ENCODE measurements around the gene RPS2.
A peak's percentile ranks its signal among the peaks of the same experiment; 100 is the strongest.
"Not testable (repeated sequence)": the region's sequence is repeated elsewhere in the genome, so short reads cannot be mapped to it uniquely, and the experiment has no call there.

Gene RPS2

DNA sequence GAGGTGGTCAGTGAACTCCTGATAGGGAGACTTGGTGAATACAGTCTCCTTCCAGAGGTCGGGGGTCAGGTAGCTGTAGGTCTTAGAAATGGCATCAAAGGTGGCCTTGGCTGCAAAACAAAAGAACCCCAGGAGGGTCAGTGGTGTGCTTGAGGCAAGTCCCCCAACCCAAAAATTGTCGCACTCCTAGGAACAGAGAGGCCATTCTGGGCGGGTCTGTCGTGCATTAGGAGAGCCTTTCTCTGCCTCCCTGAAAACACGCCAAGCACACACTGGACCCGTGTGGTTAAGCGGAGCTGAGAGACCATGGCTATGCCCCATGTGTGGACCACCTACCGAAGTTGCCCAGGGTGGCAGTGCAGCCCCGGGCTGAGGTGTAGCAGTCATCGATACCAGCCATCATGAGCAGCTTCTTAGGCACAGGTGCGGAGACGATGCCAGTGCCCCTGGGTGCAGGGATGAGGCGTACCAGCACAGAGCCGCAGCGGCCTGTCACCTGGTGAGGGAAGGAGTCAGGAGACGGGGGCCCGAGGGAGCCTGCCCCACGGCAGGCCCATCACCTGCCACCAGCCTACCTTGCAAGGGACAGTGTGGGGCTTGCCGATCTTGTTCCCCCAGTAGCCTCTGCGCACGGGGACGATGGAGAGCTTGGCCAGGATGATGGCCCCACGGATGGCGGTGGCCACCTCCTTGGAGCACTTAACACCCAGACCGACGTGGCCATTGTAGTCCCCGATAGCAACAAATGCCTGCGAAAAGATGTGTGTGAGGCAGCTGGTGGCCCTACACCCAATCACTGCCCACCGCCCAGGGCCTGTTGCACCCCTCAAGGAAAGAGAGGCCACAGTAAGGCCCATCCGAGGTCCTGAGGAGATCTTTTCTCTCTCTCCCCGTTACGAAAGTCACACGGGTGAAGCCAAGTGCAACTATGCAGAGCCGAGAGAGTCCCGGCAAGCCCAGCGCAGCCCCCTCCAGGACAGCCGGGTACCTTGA is 2.2 kb downstream of the RPS2 start:
- not testable (repeated sequence) for FAIRE-seq

DNA sequence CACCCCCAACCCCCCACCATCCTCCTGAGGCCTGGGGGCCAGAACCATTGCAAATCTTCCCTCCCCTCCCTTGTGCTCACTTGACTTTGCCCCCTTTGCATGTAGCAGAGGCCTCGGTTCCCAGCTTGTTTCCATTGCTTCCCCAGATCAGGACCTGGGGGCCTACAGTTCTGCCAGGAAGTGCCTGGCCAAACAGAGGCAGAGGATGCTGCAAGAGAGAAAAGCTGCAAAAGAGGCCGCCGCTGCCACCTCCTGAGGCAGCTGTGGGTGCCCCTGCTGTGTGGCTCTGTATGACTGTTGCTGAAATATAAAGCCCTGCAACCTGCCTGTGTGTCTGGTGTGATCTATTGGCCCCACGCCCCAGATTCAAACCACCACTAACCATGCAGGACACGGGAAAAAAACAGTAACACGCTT is 3.0 kb downstream of the RPS2 start:
- no peak for FAIRE-seq

DNA sequence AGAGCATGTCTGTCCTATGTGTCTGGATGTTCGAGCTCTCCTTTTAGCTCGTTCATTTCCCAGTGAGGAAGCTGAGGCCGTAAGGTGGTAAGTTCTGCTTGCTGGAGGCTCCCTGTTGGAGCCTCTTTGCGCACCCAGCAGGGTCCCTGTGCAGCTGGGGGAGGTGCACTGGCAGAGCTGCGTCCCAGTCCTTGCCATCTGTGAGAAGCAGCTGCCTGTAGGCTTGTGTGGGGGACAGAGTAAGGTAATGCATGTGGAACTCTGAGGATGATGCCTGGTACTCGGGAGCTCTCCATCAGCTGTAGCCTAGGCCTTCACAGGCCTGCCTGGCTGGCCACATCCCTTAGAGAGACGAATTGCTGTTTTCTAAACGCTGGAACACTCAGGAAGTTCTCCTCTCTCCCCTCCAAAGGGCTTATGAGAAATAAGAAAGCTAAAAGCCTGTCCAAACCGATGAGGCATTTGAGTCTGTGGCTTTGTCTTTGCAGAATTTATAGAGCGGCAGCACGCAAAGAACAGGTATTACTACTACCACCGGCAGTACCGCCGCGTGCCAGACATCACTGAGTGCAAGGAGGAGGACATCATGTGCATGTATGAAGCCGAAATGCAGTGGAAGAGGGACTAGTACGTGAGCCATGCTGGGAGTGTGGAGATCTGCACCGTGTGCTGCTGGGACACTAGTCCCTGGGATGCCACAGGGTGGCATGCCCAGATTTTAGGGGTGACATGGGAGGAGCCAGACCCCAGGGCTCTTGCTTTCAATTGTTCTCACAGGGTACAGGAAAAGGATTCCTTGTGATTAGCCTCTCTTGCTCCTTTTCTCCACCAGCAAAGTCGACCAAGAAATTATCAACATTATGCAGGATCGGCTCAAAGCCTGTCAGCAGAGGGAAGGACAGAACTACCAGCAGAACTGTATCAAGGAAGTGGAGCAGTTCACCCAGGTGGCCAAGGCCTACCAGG is 3.7 kb downstream of the RPS2 start:
- peak; percentile 53 for FAIRE-seq

DNA sequence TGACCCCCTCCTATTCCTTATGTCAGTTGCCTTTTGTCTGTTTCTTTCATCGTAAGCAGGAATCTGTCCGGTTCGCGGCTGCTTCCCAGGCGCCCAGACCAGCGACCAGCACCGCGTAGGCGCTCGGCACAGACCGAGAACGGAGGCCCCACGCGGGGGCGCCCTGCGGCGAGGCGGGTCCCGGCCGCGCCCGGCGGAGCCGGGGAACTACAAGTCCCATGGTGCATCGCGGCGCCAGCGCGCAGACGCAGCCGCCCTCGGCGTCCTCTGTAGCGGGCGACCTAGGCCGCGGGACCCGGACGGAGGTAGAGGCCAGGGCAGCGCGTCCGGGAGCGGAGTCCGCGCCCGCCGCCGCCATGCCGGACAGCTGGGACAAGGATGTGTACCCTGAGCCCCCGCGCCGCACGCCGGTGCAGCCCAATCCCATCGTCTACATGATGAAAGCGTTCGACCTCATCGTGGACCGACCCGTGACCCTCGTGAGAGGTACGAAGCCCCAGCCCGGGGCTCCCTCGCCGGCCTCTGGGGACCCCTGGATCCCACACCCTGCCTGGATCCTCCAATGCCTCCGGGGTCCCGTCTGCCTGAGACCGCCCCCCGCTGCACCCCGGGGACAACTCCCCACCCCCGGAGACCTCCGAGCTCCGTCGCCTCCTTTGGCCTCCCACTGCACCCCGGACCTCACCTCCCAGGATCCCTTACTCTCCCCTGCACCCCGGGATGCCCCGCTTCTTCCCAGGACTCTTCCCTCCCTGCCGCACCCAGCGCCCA is 5.2 kb downstream of the RPS2 start, which contains the start of gene NDUFB10:
Gene NDUFB10, plus strand, starts transcription at position 270 of the 771 bp plus-strand sequence. Its CDS starts 87 bp downstream, at position 357.
- no peak for FAIRE-seq

DNA sequence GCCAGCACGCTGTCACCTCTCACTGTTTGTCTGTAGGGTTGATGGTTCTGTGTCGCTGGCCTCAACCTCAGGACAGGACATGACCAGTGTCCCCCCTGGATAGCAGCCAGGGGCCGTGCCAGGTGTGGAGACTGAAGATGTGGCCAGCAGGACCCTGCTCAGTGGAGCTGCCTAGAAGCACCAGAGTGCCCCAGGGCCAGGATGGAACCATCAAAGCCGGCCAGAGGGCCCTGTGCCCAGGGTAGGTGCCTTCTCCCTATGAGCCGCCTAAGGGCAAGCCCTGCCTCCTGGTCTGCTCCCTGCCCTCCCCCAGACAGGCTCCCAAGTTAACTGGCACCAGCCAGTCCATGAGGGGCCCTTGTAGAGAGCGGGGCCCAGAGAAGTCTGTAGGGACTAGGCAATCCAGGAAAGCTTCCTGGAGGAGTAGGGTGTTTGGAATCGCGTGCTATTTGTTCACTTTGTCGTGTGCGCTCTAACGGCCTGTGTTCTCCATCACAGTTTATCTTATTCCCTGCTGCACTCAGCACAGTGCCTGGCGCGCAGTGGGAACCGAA is 5.8 kb downstream of the RPS2 start:
- no peak for FAIRE-seq

DNA sequence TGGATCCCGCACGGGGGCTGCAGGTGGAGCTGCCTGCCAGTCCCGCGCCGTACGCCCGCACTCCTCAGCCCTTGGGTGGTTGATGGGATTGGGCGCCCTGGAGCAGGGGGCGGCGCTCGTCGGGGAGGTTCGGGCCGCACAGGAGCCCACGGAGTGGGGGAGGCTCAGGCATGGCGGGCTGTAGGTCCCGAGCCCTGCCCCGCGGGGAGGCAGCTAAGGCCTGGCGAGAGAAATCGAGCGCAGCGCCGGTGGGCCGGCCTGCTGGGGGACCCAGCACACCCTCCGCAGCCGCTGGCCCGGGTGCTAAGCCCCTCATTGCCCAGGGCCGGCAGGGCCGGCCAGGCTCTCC is 6.5 kb downstream of the RPS2 start:
- not testable (repeated sequence) for FAIRE-seq

DNA sequence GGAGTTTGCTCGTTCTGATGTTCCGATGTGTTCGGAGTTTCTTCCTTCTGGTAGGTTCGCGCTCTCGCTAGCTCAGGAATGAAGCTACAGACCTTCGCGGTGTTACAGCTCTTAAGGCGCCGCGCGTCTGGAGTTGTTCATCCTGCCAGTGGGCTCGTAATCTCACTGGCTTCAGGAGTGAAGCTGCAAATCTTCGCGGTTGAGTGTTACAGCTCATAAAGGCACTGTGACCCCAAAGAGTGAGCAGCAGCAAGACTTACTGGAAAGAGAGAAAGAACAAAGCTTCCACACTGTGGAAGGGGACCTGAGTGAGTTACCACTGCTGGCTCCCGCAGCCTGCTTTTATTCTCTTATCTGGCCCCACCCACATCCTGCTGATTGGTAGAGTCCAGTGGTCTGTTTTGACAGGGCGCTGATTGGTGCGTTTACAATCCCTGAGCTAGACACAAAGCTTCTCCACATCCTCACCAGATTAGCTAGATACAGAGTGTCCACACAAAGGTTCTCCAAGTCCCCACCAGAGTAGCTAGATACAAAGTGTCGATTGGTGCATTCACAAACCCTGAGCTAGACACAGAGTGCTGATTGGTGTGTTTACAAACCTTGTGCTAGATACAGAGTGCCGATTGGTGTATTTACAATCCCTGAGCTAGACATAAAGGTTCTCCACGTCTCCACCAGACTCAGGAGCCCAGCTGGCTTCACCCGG is 7.0 kb downstream of the RPS2 start:
- not testable (repeated sequence) for FAIRE-seq

DNA sequence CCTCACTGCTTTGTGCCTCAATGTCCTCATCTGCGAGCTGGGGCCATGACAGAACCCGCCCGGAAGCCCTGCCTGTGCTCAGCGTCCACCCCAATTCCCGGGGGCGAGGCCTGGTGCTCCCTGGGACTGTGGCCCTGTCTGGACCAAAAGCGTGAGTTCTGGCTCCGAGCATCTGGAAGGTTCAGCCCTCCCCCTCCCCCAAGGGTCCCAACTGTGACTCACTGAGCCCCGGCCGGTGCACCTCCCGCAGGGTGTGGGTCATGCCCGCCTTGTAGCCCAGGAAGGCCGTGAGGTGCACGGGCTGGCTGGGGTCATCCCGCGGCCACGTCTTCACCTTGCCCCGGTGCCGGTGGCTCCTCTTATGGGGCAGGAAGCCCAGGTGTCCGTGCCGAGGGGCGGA is 10.9 kb downstream of the RPS2 start:
- FAIRE-seq: no peak

DNA sequence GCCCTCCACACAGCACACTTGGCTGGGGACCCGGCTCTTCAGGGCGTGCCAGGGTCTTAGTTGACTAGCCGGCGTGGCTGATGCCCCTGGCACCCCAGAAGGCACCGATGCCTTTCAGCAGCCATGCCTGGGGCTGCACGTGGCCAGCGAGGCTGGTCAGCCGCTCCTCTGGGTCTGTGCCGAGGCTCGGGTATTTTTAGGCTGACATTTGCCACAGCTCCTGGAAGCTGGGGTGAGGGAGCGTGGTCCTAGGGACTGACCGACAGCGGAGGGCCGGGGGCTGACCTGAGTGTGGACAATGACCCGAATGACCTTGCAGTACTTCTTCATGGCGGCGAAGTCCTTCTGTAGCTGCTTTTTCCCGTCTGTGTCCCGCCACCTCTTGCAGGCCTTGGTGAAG is 14.1 kb downstream of the RPS2 start:
- no peak for FAIRE-seq

DNA sequence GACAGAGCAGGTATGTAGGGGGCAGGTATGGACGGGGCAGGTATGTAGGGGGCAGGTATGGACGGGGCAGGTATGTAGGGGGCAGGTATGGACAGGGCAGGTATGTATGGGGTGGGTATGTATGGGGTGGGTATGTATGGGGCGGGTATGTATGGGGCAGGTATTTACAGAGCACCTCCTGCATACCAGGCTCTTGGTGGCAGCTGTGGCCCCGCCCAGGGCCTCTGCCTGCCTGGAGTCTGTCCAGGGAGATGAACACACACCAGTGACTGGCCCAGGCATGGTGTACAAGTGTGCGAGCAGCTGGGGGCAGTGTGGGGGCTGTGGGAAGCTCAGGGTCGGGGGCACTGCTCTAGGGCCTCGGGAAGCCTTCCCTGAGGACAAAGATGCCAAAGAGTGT is 14.6 kb downstream of the RPS2 start:
- no peak for FAIRE-seq

DNA sequence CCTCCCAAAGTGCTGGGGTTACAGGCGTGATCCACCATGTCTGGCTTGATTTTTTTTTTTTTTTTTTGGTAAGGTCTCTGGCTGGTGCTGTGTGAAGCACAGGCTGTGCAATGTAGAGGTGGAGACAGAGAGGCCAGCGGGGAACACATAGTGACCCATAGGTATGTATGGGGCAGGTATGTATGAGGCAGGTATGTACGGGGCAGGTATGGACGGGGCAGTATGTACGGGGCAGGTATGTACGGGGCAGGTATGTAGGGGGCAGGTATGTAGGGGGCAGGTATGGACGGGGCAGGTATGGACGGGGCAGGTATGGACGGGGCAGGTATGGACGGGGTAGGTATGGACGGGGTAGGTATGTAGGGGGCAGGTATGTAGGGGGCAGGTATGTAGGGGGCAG is 15.1 kb downstream of the RPS2 start:
- no peak for FAIRE-seq

DNA sequence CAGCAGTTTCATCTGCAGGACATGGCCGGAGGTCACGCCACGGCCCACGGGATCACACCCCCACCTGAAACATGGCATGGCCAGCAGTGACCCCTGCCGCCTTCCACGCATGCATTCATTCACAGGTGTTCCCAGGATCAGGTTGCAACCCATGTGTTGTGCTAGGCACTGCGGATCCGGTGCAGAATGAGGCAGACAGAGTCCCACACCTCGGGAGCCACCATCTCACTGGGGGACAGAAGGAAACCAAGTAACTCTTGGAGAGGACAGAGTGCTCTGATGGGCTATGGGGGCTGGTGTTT is 17.3 kb downstream of the RPS2 start:
- no peak for FAIRE-seq

DNA sequence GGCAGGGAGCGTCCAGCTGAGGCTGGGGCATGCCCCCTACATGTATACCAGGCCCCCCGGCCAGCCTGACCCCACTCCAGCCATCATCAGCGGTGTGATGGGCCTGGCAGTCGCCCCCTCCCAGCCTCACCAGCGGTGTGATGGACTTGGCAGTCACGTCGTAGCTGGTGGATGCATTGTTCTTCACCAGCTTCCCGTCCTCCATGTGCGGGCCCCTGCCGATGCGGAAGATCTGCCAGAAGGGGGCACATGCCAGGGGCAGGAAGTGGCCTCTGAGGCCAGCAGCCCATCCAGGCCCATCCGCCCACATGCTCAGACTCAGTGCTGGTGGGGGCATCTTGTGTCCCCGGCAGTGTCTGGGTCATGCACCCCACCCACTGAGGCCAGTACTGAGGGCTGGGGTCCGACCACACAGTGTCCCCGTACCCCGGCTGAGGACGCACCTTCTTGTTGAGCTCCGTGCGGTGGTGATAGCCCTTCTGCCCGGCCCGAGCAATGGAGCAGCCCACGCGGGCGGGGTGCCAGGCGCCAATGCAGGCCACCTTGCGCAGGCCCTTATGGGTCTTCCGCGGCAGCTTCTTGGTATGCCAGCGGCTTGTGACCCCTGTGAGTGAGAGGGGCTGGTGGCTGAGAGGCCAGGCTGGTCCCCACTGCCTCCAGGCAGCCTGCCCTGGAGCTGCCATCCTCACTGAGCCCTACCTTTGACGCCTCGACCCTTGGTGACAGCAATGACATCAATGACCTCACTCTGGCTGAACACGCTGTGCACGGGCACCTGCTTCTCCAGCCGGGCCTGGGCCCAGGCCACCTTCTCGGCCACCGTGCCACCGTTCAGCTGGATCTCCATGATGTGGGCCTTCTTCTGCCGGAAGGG is 17.9 kb downstream of the RPS2 start:
- no peak for FAIRE-seq

DNA sequence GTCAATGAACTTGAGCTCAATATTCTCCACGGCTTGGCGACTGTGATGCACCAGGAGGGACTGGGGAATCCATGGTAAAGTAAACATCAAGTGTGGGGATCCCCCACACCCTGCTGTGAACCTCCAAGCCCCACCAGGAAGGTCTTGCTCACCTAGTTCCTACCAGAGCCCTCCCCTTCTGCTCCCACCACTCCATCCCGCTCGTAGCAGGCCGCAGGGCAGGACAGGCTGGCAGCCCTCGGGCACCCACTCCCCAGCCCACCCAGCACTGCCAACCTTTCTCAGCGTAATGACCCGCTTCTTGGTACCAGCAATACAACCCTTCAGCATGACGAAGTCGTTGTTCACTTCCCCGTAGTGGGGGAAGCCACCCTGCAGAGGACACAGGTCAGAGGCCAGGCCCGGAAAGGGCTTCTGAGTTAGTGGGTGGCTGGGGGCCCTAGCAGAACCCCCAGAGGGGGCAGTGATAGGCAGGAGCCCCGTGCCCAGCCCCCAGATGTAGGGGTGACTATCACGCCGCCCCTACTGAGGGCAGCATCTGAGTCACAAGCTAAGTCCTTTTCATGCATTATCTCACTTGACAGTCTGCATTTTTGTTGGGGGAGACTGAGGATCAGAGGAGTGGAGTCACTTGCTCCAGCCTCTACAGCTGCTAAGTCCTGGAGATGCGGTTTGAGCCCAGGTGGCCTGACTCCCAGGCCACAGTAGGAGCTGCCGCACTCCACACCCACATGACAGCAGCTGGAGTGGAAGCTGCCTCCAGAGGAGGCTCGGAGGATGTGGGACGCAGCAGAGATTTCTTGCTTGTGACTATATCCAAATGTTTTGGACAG is 18.9 kb downstream of the RPS2 start:
- no peak for FAIRE-seq

DNA sequence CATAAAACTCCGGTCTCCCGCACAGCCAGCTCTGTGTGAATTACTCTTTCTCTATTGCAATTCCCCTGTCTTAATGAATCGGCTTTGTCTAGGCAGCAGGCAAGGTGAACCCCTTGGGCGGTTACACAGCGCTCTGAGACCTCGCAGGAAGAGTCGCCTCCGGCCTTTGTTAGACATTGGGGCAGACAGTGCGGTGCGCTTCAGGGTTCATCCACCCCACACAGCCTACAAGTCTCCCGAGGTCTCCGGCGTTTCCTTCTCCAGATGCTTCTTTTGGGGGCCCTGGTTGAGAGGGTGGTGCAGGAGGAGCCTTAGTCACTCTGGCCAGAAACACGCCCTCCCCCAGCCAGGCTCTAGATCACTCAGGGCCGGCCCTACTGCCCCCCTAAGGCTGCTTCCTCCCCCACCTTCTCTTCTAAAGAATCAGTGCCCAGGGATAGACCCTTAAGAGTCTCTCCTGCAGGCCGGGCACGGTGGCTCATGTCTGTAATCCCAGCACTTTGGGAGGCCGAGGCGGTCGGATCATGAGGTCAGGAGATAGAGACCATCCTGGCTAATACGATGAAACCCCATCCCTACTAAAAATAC is 19.9 kb downstream of the RPS2 start:
- FAIRE-seq: no peak

DNA sequence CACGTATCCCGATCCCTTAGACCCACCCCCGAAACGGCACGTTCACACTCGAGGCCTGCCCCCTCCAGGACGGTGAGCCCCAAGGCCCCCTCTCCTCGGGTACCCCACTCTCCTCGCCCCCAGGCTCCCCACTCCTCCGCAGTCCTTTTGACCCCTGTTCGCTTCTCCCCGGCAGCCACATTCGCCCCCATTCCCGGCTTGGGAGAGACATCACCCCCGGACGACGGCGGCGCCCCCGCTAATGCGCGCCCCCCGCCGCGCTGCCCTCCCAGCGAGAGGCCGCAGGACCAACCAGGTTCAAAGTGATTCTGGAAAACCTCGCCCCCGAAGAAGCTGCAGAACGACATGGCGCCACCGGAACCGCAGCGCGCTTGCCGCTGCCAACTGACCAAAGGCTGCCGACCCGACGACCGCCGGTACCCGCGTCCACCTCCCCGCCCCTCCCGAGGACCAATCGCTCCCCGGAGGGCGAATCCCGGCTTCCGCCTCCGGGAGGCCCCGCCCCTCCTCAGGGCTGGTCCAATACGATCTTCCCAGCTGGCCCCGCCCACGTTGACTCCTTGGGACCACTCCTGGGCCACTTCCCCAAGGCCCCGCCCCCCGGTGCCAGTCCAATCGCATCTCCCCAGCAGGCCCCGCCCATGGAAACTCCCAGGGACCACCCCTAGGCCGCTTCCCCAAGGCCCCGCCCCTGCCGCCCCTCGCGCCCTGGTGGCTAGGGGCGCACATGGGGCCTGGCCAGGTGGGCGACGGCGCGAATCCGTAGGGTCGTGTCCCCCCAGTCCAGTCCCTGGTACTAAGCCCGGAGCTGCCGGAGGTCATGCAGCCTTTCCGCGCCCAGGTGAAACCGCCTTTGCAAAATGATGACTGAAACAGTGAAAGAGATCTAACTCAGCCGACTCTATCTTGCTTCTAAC is 21.6 kb downstream of the RPS2 start, which contains the start of gene MSRB1:
Gene MSRB1, minus strand, starts transcription at position 390 of the 917 bp plus-strand sequence. Its CDS starts 43 bp downstream, at position 347.
- peak; percentile 88 for FAIRE-seq

DNA sequence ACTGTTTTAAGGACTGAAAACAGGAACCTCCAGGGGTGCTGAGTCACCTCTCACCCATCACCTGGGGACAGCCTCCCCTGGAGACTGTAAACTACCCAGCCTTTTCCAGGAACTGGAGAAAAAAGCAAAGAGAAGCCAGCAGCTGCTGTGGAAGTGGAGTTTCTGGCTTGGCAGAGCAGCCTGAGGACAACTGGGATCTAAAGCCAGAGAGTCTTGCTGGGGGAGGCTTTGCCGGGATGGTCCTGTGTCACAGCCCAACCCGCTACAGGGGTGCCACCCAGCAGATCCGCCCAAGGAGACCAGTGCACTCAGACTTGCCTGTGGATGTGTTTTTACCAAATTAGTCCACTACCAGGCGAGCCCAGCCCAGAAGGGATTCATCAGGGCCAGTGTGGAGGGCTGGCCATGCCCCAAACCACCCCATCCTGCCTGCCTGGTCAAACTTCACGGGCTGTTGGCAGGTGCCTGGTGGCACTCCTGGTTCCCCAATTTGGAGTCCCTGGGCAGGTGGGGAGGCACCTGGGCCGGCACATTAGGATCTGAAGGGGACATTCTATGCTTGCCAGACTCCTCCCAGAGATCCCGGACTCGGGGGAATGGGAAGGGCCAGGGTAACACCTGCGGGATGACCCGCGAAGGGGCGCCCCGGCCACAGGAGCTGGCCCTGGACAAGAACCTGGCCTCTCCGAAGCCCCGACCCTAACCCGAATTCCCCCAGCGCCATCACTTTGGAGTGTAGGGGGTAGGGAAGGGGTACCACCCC is 22.4 kb downstream of the RPS2 start:
- FAIRE-seq: no peak
